Activated T-cell treated with anti-CD3 and anti-CD28 coated beads, Interleukin-2, amount 50 U/mL, for 72 hours (primary cell): Measurements from ENCODE around the gene PROC. TPM values are rescaled to one million over a fixed set of nuclear protein-coding genes. Genes with fewer than 3 reads are reported as not detected.
"Not testable (repeated sequence)": the region's sequence is repeated elsewhere in the genome, so short reads cannot be mapped to it uniquely, and the experiment has no call there.

Source experiments
- ATAC-seq, 2 donors: fragments of 150-1000 bp; cut with Tn5 transposase; replicated peaks in 1 of 2; 2 replicates each; pipeline ENCODE4 v1.10.0; 2021; ENCODE audit warnings: moderate library complexity in 2 of 2, mild to moderate bottlenecking in 1 of 2
- DNase-seq, 2 donors: peaks; one replicate each; pipeline ENCODE4 v3.0.0; 2021 to 2022; ENCODE audit warnings: mixed read lengths in 1 of 2
- H3K27ac Mint-ChIP-seq: one replicate; pipeline ENCODE4 v1.8.0; 2022; ENCODE audit warnings: mild to moderate bottlenecking, moderate library complexity, mixed read lengths
- H3K27me3 Mint-ChIP-seq: one replicate; pipeline ENCODE4 v1.8.0; 2022; ENCODE audit warnings: low read depth, mixed read lengths
- H3K36me3 Mint-ChIP-seq, 2 donors: one replicate each; pipeline ENCODE4 v1.8.0; 2022; ENCODE audit warnings: mixed read lengths in 2 of 2, mild to moderate bottlenecking in 1 of 2; ENCODE audit not compliant: insufficient read depth in 2 of 2
- H3K4me1 Mint-ChIP-seq: one replicate; pipeline ENCODE4 v1.8.0; 2022; ENCODE audit warnings: low read depth, mixed read lengths
- H3K4me3 Mint-ChIP-seq, 2 donors: one replicate each; pipeline ENCODE4 v1.8.0; 2022; ENCODE audit warnings: mild to moderate bottlenecking in 2 of 2, mixed read lengths in 2 of 2, moderate library complexity in 2 of 2
- H3K9me3 Mint-ChIP-seq, 2 donors: one replicate each; pipeline ENCODE4 v1.8.0; 2022; ENCODE audit warnings: mixed read lengths in 2 of 2
- total RNA-seq, 2 donors: library from RNA; stranded (reverse); gene quantifications; one replicate each; pipeline ENCODE4 v1.2.3, GENCODE V29; 2022

PROC gene
- total RNA-seq, 2 donors from 2014 or later = 0.42 TPM; not detected in 1

- H3K27me3 Mint-ChIP-seq = peaks cover 19% of the 10 kb centered on the region
- not testable (repeated sequence) for H3K4me1 Mint-ChIP-seq, DNase-seq, H3K36me3 Mint-ChIP-seq, H3K9me3 Mint-ChIP-seq, H3K27ac Mint-ChIP-seq, H3K4me3 Mint-ChIP-seq, ATAC-seq
These were observed 34.2 kb downstream of the PROC start for GRCh38 chr2:127452423-127452822.

GRCh38 chr2:127453013-127453391 lies 34.8 kb downstream of the PROC start:
- Mint-ChIP-seq H3K4me1 (peaks cover 8% of the 10 kb centered on the region), H3K9me3 (peaks cover 0 to 1% of the 10 kb centered on the region in 2 donors), H3K27ac (no peak overlapping the region), H3K36me3 (peaks cover 3% of the 10 kb centered on the region in 2 donors), H3K4me3 (no peak overlapping the region), H3K27me3 (peaks cover 13% of the 10 kb centered on the region)
- DNase-seq (no peak), ATAC-seq (no peak)

GRCh38 chr2:127453392-127454171 lies 35.4 kb downstream of the PROC start:
- Mint-ChIP-seq H3K4me3 (no peak overlapping the region), H3K27ac (no peak overlapping the region), H3K27me3 (peaks cover 8% of the 10 kb centered on the region), H3K4me1 (peaks cover 13% of the 10 kb centered on the region), H3K9me3 (peaks cover 0 to 1% of the 10 kb centered on the region in 2 donors), H3K36me3 (peaks cover 2 to 3% of the 10 kb centered on the region in 2 donors)
- ATAC-seq (no peak), DNase-seq (no peak)

GRCh38 chr2:127454595-127455565 lies 36.7 kb downstream of the PROC start:
- no peak overlapping the region for H3K27ac Mint-ChIP-seq
- ATAC-seq (no peak), DNase-seq (no peak)
- no peaks in the 10 kb centered on the region for H3K27me3 Mint-ChIP-seq
- H3K4me1 Mint-ChIP-seq = peaks cover 13% of the 10 kb centered on the region
- peaks cover 2 to 3% of the 10 kb centered on the region in 2 donors for H3K36me3 Mint-ChIP-seq
- no peak overlapping the region for H3K4me3 Mint-ChIP-seq
- no peaks in the 10 kb centered on the region for H3K9me3 Mint-ChIP-seq

GRCh38 chr2:127455566-127456493 lies 37.6 kb downstream of the PROC start:
- peak overlapping the region in 1 of 2 donors; percentile 67 for H3K4me3 Mint-ChIP-seq
- H3K9me3 Mint-ChIP-seq = no peaks in the 10 kb centered on the region
- H3K36me3 Mint-ChIP-seq = peaks cover 2 to 3% of the 10 kb centered on the region in 2 donors
- H3K27ac Mint-ChIP-seq = peak overlapping the region; percentile 23
- peak in 1 of 2 donors; percentile 25 for DNase-seq
- no peaks in the 10 kb centered on the region for H3K27me3 Mint-ChIP-seq
- ATAC-seq = peak; percentile 9 to 74
- peaks cover 13% of the 10 kb centered on the region for H3K4me1 Mint-ChIP-seq

- Mint-ChIP-seq H3K4me1 (peaks cover 13% of the 10 kb centered on the region), H3K9me3 (no peaks in the 10 kb centered on the region), H3K36me3 (peaks cover 2 to 3% of the 10 kb centered on the region in 2 donors), H3K27ac (no peak overlapping the region), H3K4me3 (no peak overlapping the region), H3K27me3 (no peaks in the 10 kb centered on the region)
- no peak for ATAC-seq
- no peak for DNase-seq
These were observed 38.7 kb downstream of the PROC start for GRCh38 chr2:127456960-127457359.

GRCh38 chr2:127462461-127462860 lies 44.2 kb downstream of the PROC start:
- Mint-ChIP-seq H3K27ac (no peak overlapping the region), H3K9me3 (no peaks in the 10 kb centered on the region), H3K36me3 (peaks cover 0 to 2% of the 10 kb centered on the region in 2 donors), H3K4me1 (peaks cover 38% of the 10 kb centered on the region), H3K27me3 (no peaks in the 10 kb centered on the region), H3K4me3 (peak overlapping the region in 1 of 2 donors; percentile 49)
- DNase-seq (no peak), ATAC-seq (no peak)

- Mint-ChIP-seq H3K4me3 (no peak overlapping the region), H3K27ac (no peak overlapping the region), H3K27me3 (no peaks in the 10 kb centered on the region), H3K4me1 (peaks cover 29% of the 10 kb centered on the region), H3K36me3 (peaks cover 0 to 4% of the 10 kb centered on the region in 2 donors), H3K9me3 (no peaks in the 10 kb centered on the region)
- ATAC-seq (no peak), DNase-seq (no peak)
These were observed 45.1 kb downstream of the PROC start for GRCh38 chr2:127463155-127463991.

GRCh38 chr2:127464470-127465257 lies 46.4 kb downstream of the PROC start:
- Mint-ChIP-seq H3K4me1 (peaks cover 28% of the 10 kb centered on the region), H3K27me3 (no peaks in the 10 kb centered on the region), H3K9me3 (no peaks in the 10 kb centered on the region), H3K36me3 (peaks cover 0 to 9% of the 10 kb centered on the region in 2 donors), H3K27ac (no peak overlapping the region), H3K4me3 (peak overlapping the region in 1 of 2 donors; percentile 8)
- DNase-seq (peak in 1 of 2 donors; percentile 13), ATAC-seq (peak; percentile 63 to 67)

- Mint-ChIP-seq H3K27me3 (no peaks in the 10 kb centered on the region), H3K4me1 (peaks cover 28% of the 10 kb centered on the region), H3K4me3 (peak overlapping the region in 1 of 2 donors; percentile 53), H3K9me3 (no peaks in the 10 kb centered on the region), H3K27ac (no peak overlapping the region), H3K36me3 (peaks cover 0 to 9% of the 10 kb centered on the region in 2 donors)
- peak; percentile 19 to 36 for DNase-seq
- peak; percentile 65 to 73 for ATAC-seq
These were observed 47.0 kb downstream of the PROC start for GRCh38 chr2:127465258-127465657.

- no peaks in the 10 kb centered on the region for H3K9me3 Mint-ChIP-seq
- H3K27me3 Mint-ChIP-seq = no peaks in the 10 kb centered on the region
- peaks cover 18% of the 10 kb centered on the region for H3K4me1 Mint-ChIP-seq
- H3K36me3 Mint-ChIP-seq = peaks cover 0 to 9% of the 10 kb centered on the region in 2 donors
- no peak for DNase-seq
- H3K27ac Mint-ChIP-seq = no peak overlapping the region
- no peak for ATAC-seq
- H3K4me3 Mint-ChIP-seq = no peak overlapping the region
These were observed 50.8 kb downstream of the PROC start for GRCh38 chr2:127469051-127469450.
